SK-N-MC (cell line): ENCODE measurements around the gene SMIM20.

Source experiments
- DNase-seq: peaks from one replicate; pipeline ENCODE4 v3.0.0-alpha.2; 2011; ENCODE audit warnings: low read depth, low spot score
- H3K27ac ChIP-seq: fragments of 200-600 bp; sonication (generic); 2 replicates; pipeline ENCODE4 v1.5.1; 2016; ENCODE audit warnings: mixed run types
- H3K36me3 ChIP-seq: fragments of 200-600 bp; sonication (generic); 2 replicates; pipeline ENCODE4 v1.6.1; 2017; ENCODE audit warnings: antibody characterized with exemption, low read length, mixed read lengths; ENCODE audit not compliant: insufficient read depth
- H3K4me3 ChIP-seq: fragments of 200-600 bp; sonication (generic); 2 replicates; pipeline ENCODE4 v1.5.1; 2016
- H3K9ac ChIP-seq: fragments of 200-600 bp; sonication (generic); 2 replicates; pipeline ENCODE4 v1.8.0; 2017; ENCODE audit warnings: mixed run types, mixed read lengths; ENCODE audit not compliant: insufficient read length
- H3K9me3 ChIP-seq: fragments of 200-600 bp; sonication (generic); 2 replicates; pipeline ENCODE4 v1.6.1; 2017; ENCODE audit warnings: low read depth, mild to moderate bottlenecking, antibody characterized with exemption, low read length, moderate library complexity, mixed read lengths
- EZH2 ChIP-seq: fragments of 200-600 bp; sonication (generic); IDR thresholded peaks from one replicate; pipeline ENCODE4 v1.6.1; 2017; ENCODE audit warnings: antibody characterized with exemption
- FOXP2 ChIP-seq: optimal IDR thresholded peaks from 2 replicates; pipeline ENCODE3; 2011; ENCODE audit warnings: mild to moderate bottlenecking, moderate library complexity; ENCODE audit not compliant: insufficient read depth; ENCODE audit errors: extremely low read length, control extremely low read depth
- POLR2AphosphoS5 ChIP-seq: IDR thresholded peaks from 2 replicates; pipeline ENCODE4 v1.6.1; 2012; ENCODE audit warnings: mild to moderate bottlenecking, low read depth, low read length, borderline replicate concordance

Gene SMIM20

GRCh38 chr4:25951390-25951952, 37.5 kb downstream of the SMIM20 start:
- DNase-seq: no peak
- TF ChIP-seq EZH2 (no peak), POLR2AphosphoS5 (no peak), FOXP2 (no peak)
- no peaks in the 10 kb centered on the region for H3K9me3 ChIP-seq
- H3K4me3 ChIP-seq: no peak overlapping the region
- no peak overlapping the region for H3K9ac ChIP-seq
- H3K36me3 ChIP-seq: no peaks in the 10 kb centered on the region
- no peak overlapping the region for H3K27ac ChIP-seq

- no peak for TF ChIP-seq FOXP2
- Histone ChIP-seq H3K9me3 (no peaks in the 10 kb centered on the region), H3K36me3 (no peaks in the 10 kb centered on the region), H3K4me3 (no peak overlapping the region), H3K27ac (no peak overlapping the region), H3K9ac (no peak overlapping the region)
- DNase-seq: no peak
Measured at GRCh38 chr4:25953740-25954139, 39.7 kb downstream of the SMIM20 start.

GRCh38 chr4:25954293-25954904, 40.4 kb downstream of the SMIM20 start:
- TF ChIP-seq POLR2AphosphoS5 (no peak), FOXP2 (no peak), EZH2 (no peak)
- no peaks in the 10 kb centered on the region for H3K36me3 ChIP-seq
- no peak overlapping the region for H3K4me3 ChIP-seq
- no peak overlapping the region for H3K27ac ChIP-seq
- H3K9ac ChIP-seq: no peak overlapping the region
- DNase-seq: no peak
- no peaks in the 10 kb centered on the region for H3K9me3 ChIP-seq

- no peaks in the 10 kb centered on the region for H3K9me3 ChIP-seq
- H3K27ac ChIP-seq: no peak overlapping the region
- TF ChIP-seq EZH2 (no peak), FOXP2 (no peak), POLR2AphosphoS5 (no peak)
Measured at GRCh38 chr4:25955705-25956104, 41.7 kb downstream of the SMIM20 start.

GRCh38 chr4:25956260-25956659, 42.2 kb downstream of the SMIM20 start:
- no peak for DNase-seq
- TF ChIP-seq FOXP2: no peak
- no peak for TF ChIP-seq POLR2AphosphoS5
- no peak for TF ChIP-seq EZH2
- H3K4me3 ChIP-seq: no peak overlapping the region
- no peaks in the 10 kb centered on the region for H3K9me3 ChIP-seq
- H3K36me3 ChIP-seq: no peaks in the 10 kb centered on the region
- no peak overlapping the region for H3K9ac ChIP-seq
- no peak overlapping the region for H3K27ac ChIP-seq

More at GRCh38 chr4:25955705-25956104, 41.7 kb downstream of the SMIM20 start:
- Histone ChIP-seq H3K9ac (no peak overlapping the region), H3K4me3 (no peak overlapping the region), H3K36me3 (no peaks in the 10 kb centered on the region)
- DNase-seq: no peak

GRCh38 chr4:25958110-25958509, 44.1 kb downstream of the SMIM20 start:
- no peak for TF ChIP-seq EZH2
- TF ChIP-seq FOXP2: no peak
- TF ChIP-seq POLR2AphosphoS5: no peak
- H3K9ac ChIP-seq: no peak overlapping the region
- H3K4me3 ChIP-seq: no peak overlapping the region
- DNase-seq: no peak
- no peaks in the 10 kb centered on the region for H3K9me3 ChIP-seq
- H3K27ac ChIP-seq: no peak overlapping the region
- H3K36me3 ChIP-seq: no peaks in the 10 kb centered on the region

- Histone ChIP-seq H3K4me3 (no peak overlapping the region), H3K9ac (no peak overlapping the region)
- no peak for TF ChIP-seq FOXP2
Measured at GRCh38 chr4:25962393-25962792, 48.4 kb downstream of the SMIM20 start.

GRCh38 chr4:25965629-25966028, 51.6 kb downstream of the SMIM20 start:
- H3K27ac ChIP-seq: no peak overlapping the region
- no peaks in the 10 kb centered on the region for H3K9me3 ChIP-seq
- no peak overlapping the region for H3K4me3 ChIP-seq
- no peak overlapping the region for H3K9ac ChIP-seq
- DNase-seq: no peak
- no peak for TF ChIP-seq POLR2AphosphoS5
- TF ChIP-seq EZH2: no peak
- TF ChIP-seq FOXP2: no peak
- no peaks in the 10 kb centered on the region for H3K36me3 ChIP-seq

More at GRCh38 chr4:25962393-25962792, 48.4 kb downstream of the SMIM20 start:
- H3K27ac ChIP-seq: no peak overlapping the region
- H3K9me3 ChIP-seq: no peaks in the 10 kb centered on the region
- no peaks in the 10 kb centered on the region for H3K36me3 ChIP-seq
- no peak for DNase-seq

GRCh38 chr4:25966171-25966570, 52.2 kb downstream of the SMIM20 start:
- no peak for TF ChIP-seq POLR2AphosphoS5
- no peak for TF ChIP-seq FOXP2
- TF ChIP-seq EZH2: no peak
- no peaks in the 10 kb centered on the region for H3K9me3 ChIP-seq
- no peak overlapping the region for H3K27ac ChIP-seq
- no peaks in the 10 kb centered on the region for H3K36me3 ChIP-seq
- DNase-seq: no peak
- no peak overlapping the region for H3K9ac ChIP-seq
- no peak overlapping the region for H3K4me3 ChIP-seq
